ENCODE measurements around the gene ACP1.

- TF ChIP-seq CBX8 (IDR thresholded peaks at IDR 0.05; ENCODE audit: borderline replicate concordance, low read depth, low read length) (no peak), CTCF (IDR thresholded peaks at IDR 0.05; ENCODE audit: control extremely low read depth in 1 of 3, insufficient read depth in 1 of 3, low read depth in 1 of 3, low read length in 3 of 3) (no peak)
Observed at GRCh38 chr2:323035-323434, 58.3 kb downstream of the ACP1 start.

Measured in H1 (cell line).